Measurements from ENCODE around the gene AATK.

The AATK gene

GRCh38 chr17:81131486-81132196, 34.4 kb downstream of the AATK start:
- H3K4me3 ChIP-seq (replicated peaks; ENCODE audit: insufficient read depth, low read length) = no peak overlapping the region
- DNase-seq (ENCODE audit: low read depth in 1 of 2, low spot score in 1 of 2) = no peak
- peaks cover 4% of the 10 kb centered on the region for H3K27me3 ChIP-seq (ENCODE audit: insufficient read depth, poor library complexity, severe bottlenecking)
- no peak overlapping the region for H3K27ac ChIP-seq (replicated peaks)
- TF ChIP-seq CTCF (IDR thresholded peaks at IDR 0.05; ENCODE audit: insufficient read depth, low read length) (no peak), REST (IDR thresholded peaks at IDR 0.05; ENCODE audit: insufficient replicate concordance, low read depth) (no peak), SPI1 (IDR thresholded peaks at IDR 0.05; ENCODE audit: borderline replicate concordance, low read depth) (no peak), GABPA (IDR thresholded peaks at IDR 0.05; ENCODE audit: low read depth) (no peak), POLR2AphosphoS5 (IDR thresholded peaks at IDR 0.05; ENCODE audit: low read depth) (no peak)

- Histone ChIP-seq H3K27me3 (ENCODE audit: insufficient read depth, poor library complexity, severe bottlenecking) (peaks cover 2% of the 10 kb centered on the region), H3K4me3 (replicated peaks; ENCODE audit: insufficient read depth, low read length) (no peak overlapping the region), H3K27ac (replicated peaks) (no peak overlapping the region)
- DNase-seq (ENCODE audit: low read depth in 1 of 2, low spot score in 1 of 2) = no peak
- TF ChIP-seq CTCF (IDR thresholded peaks at IDR 0.05; ENCODE audit: insufficient read depth, low read length) (no peak), GABPA (IDR thresholded peaks at IDR 0.05; ENCODE audit: low read depth) (no peak), SPI1 (IDR thresholded peaks at IDR 0.05; ENCODE audit: borderline replicate concordance, low read depth) (no peak)
Measured at GRCh38 chr17:81130385-81131361, 35.3 kb downstream of the AATK start.

GRCh38 chr17:81129711-81130367, 36.2 kb downstream of the AATK start:
- Histone ChIP-seq H3K27me3 (ENCODE audit: insufficient read depth, poor library complexity, severe bottlenecking) (no peaks in the 10 kb centered on the region), H3K4me3 (replicated peaks; ENCODE audit: insufficient read depth, low read length) (no peak overlapping the region), H3K27ac (replicated peaks) (no peak overlapping the region)
- TF ChIP-seq CTCF (IDR thresholded peaks at IDR 0.05; ENCODE audit: insufficient read depth, low read length) = no peak
- no peak for TF ChIP-seq POLR2AphosphoS5 (IDR thresholded peaks at IDR 0.05; ENCODE audit: low read depth)
- no peak for TF ChIP-seq REST (IDR thresholded peaks at IDR 0.05; ENCODE audit: insufficient replicate concordance, low read depth)
- TF ChIP-seq SPI1 (IDR thresholded peaks at IDR 0.05; ENCODE audit: borderline replicate concordance, low read depth) = no peak
- no peak for TF ChIP-seq GABPA (IDR thresholded peaks at IDR 0.05; ENCODE audit: low read depth)
- DNase-seq (ENCODE audit: low read depth in 1 of 2, low spot score in 1 of 2) = no peak
